Measurements from ENCODE around the gene CRY2. TPM values are rescaled to one million over a fixed set of nuclear protein-coding genes. Genes with fewer than 3 reads are reported as not detected.

The CRY2 gene
- polyA plus RNA-seq, 1 experiment = 11.7 TPM

- no peaks in the 10 kb centered on the region for H3K27me3 ChIP-seq (ENCODE audit: control insufficient read depth, insufficient read depth, low read length)
- ChIA-PET POLR2A (no interaction called here), CTCF (interaction anchor here (2.1 kb wide), 1 partner anchor 32 kb away, joined by 5 read pairs; no protein-coding TSS in a partner anchor)
- no peak overlapping the region for H3K27ac ChIP-seq (ENCODE audit: low read depth, low read length)
- H3K9me3 ChIP-seq (ENCODE audit: control insufficient read depth, insufficient read depth, low read length) = no peaks in the 10 kb centered on the region
- no peak for DNase-seq (ENCODE audit: low read depth, low spot score)
- TF ChIP-seq CTCF (IDR thresholded peaks at IDR 0.05; ENCODE audit: low read depth, low read length) = no peak
- H3K4me3 ChIP-seq (ENCODE audit: low read depth, low read length) = no peak overlapping the region
Measured at GRCh38 chr11:45932217-45932616, 84.9 kb downstream of the CRY2 start.

Other genes with a start within 250 kb of the CRY2 start
- gene CHST1, start 181.9 kb upstream of the CRY2 start, polyA plus RNA-seq (2011; rRNA removed) = 0.06 and 0.16 TPM in 2 replicates
- 4.7 and 10.6 TPM in 2 replicates for gene SLC35C1, start 42.3 kb upstream of the CRY2 start, polyA plus RNA-seq (2011; rRNA removed)
- 5.6 and 7.6 TPM in 2 replicates for gene MAPK8IP1, start 38.2 kb downstream of the CRY2 start, polyA plus RNA-seq (2011; rRNA removed)
- gene FREY1, start 59.8 kb downstream of the CRY2 start, polyA plus RNA-seq (2011; rRNA removed) = 0.35 TPM in 1 of 2 replicates, not detected in the other
- 16.0 and 18.8 TPM in 2 replicates for gene PEX16, start 70.4 kb downstream of the CRY2 start, polyA plus RNA-seq (2011; rRNA removed)
- not detected in 2 replicates for gene LARGE2, start 75.2 kb downstream of the CRY2 start, polyA plus RNA-seq (2011; rRNA removed)

Measured in AG04450 (cell line).